HuH-7 (cell line): ENCODE measurements around the gene MRC1.

Experiments
- DNase-seq: peaks from one replicate; pipeline ENCODE4 v3.0.0; 2011; ENCODE audit warnings: low spot score

The MRC1 gene

DNA sequence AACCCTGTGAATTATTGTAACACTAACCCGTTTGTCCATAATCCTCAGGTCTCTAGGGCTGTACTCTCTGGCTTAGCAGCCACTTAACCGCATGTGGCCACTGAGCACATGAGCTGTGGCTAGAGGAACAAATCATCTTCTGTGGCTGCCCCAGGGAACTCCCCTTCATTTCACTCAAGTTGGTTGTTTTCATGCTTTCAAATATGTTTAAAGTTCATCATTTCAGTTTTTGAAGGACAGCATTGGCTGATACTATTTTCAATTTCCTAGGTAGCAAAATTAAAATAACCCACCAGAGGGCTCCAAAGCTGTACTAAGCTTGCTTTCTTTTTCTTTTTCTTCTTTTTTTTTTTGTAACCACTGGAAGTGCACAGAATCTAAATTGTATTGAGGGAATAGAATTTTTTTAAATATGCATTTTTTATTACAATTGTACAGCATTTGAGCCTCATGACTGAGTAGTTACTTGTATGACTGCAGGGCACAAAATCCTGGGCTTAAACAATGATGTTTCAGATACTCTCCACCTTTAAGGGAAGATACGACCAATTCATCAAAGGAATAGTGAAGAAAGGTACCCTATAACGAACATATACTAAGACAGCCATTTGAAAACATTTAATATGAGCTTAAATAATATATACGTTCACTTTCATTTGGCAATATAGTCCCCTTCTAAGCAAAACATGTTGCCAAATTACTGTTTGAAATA is 38.6 kb downstream of the MRC1 start:
- DNase-seq = no peak

GRCh38 chr10:17848646-17849045 is 39.5 kb downstream of the MRC1 start:
- DNase-seq = no peak

DNA sequence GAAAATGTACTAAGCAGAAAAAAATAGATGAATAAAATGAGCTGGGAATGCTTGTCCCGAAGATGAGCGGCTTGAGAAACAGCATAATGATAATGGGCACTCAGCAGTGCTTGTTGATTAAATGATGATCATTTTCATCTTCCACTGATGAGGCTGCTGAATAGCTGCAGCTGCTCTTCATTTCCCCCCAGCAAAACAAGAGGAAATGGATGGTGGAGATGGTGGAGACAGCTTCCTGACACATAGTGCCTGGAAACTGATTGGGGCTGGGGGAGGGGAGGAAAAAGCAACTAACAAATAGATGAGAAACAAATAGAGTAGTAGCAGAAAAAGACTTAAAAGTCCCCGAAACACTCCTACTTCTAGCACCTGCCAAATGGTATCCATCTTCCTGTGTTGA is 41.4 kb downstream of the MRC1 start:
- DNase-seq = no peak

DNA sequence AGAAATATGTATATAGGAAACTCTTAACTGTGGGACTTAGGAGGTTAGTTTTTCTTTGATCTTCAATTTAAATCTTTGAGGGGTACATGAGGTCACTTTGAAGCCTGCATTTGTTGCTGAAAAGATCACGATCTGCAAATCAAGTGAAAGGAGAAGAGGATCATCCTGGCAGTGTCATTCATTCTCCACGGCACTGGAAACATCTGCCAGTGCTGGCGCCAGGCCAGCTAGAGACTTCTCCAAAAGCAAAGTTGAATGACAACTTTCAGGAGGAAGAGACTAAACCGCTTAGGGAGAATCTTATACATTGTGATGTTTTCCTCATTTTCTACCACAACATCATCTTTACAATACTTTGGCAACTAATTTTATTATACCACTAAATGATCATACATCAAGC is 42.5 kb downstream of the MRC1 start:
- DNase-seq = no peak

DNA sequence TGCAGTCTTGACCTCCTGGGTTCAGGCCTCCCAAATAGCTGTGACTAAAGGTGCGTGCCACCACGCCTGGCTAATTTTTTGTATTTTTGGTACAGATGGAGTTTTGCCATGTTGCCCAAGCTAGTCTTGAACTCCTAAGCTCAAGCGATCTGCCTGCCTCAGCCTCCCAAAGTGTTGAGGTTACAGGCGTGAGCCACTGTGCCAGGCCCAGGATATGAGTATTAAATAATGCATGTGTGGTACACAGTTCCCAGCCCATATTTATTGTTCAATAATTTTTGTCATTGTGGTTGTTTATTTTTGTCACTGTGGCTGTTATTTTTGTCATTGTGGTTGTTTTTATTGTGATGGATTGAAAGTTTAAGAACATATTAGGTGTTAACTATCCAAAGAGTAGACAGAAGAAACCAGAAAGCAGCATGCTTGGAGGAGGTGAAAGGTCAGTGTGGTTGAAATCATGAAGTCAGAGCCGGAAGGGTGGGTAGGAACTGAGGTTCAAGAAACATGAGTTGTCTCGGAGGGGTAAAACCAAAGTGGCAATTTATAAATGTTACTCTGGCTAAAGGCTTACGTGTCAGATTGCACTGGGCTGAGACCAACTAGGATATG is 45.0 kb downstream of the MRC1 start:
- no peak for DNase-seq

DNA sequence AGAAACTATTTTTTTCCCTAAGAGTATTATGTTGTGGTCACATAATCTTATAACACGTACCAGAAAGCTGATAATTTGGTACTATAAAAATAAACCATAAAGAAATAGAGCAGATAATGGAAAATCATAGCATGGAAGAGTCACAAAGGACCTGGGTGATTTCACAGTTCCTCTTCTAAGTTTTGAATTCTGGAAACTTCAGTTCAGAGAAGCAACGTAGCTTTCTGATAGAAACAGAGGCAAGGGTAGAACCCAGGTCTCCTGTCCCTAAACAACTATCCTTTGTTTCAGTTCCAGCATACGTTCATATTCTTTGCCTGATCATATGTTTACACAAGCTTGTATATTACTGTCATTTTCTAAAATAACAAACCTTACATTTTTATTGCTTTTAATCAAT is 47.9 kb downstream of the MRC1 start:
- no peak for DNase-seq

DNA sequence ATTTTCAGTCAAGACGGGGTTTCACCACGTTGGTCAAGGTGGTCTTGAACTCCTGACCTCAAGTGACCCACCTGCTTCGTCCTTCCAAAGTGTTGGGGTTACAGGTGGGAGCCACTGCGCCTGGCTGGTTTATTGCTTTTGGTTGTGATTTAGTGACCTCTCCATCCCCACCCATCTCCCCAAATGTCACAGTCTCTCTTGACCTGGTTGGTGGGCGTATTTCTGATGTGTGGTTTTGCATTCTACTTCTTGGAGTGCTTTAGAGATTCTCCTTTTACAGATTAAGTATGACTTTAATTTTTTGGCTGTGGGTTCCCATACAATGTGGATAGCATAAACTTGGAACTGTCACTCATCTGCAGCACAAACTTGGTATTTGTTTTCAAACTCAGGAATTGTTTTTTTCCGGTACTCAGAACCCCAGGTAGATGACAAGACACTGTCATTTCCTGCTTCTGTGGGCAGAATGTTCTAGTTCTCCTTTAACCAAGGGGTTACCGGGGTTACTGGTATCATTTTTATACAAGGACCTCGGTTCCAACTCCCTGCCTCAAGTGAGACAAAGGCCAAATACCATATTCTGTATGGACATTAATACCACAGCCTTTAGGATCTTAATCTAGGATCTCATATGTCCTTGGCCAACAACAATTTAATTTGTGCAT is 50.5 kb downstream of the MRC1 start:
- no peak for DNase-seq

DNA sequence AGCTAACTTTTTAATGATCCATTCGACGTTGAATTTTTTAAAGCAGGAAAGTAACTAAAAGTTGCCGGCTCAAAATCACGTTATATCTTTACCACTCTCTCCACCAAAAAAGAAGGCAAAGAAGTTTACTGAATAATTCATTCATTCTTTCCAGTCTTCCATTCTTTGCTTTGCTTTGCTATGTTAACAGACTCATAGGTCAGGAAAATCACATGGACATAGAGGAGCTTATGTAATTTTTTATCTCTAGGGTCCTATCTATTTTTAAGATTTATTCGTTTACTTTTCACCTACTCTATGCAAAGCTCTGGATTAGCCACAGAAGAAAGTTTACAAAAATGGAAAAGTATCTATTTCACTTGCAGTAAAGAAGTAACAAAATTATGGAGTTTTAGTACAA is 52.6 kb downstream of the MRC1 start:
- DNase-seq = no peak

DNA sequence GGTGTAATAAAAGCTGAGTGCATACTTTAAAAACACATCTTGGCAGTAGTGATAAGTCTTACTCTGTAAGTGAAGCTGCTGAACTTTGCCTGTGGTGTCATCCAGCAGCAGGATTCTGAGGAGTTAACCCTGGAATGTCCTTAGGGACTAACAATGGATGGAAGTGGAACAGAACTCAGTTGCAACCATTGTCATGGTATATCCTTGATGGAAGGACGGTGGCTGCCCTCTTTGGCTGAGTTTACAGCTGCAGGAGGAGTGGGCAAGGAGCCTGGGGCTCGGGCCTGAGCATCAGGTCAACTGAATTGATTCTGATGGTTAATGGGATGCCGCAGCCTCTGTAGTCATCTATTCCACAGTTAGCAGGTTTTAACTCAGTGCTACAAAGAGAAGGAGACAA is 56.2 kb downstream of the MRC1 start:
- DNase-seq = no peak

DNA sequence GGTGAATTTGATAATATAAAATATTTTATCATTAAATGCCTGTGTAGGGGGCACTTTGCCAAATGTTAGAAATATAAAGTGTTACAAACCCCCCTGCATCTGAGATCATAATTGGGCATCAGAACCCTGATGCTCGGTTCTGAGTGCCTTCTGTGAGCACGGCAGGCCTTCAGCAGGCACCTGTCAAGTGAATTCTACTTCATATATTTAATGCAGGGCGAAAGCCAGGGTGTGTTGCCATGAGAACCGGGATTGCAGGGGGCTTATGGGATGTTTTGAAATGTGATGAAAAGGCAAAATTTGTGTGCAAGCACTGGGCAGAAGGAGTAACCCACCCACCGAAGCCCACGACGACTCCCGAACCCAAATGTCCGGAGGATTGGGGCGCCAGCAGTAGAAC is 57.2 kb downstream of the MRC1 start:
- no peak for DNase-seq

DNA sequence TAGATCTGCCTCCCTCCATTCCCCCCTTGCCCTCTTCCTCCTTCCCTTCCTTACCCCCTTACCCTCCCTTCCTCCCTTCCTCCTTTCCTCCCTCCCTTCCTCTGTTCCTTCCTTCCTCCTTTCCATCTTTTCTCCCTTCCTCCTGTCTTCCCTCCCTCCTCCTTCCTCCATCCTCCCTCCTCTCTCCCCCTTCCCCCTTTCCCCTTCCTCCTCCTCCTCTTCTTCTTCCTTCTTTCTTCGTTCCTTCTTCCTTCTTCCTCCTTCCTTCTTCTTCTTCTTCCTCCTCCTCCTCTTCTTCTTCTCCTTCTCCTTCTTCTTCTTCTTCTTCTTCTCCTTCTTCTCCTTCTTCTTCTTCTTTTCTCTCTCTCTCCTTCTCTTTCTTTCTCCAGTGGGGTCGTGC is 57.9 kb downstream of the MRC1 start:
- DNase-seq = no peak

GRCh38 chr10:17871036-17871435 is 61.9 kb downstream of the MRC1 start:
- DNase-seq = no peak

DNA sequence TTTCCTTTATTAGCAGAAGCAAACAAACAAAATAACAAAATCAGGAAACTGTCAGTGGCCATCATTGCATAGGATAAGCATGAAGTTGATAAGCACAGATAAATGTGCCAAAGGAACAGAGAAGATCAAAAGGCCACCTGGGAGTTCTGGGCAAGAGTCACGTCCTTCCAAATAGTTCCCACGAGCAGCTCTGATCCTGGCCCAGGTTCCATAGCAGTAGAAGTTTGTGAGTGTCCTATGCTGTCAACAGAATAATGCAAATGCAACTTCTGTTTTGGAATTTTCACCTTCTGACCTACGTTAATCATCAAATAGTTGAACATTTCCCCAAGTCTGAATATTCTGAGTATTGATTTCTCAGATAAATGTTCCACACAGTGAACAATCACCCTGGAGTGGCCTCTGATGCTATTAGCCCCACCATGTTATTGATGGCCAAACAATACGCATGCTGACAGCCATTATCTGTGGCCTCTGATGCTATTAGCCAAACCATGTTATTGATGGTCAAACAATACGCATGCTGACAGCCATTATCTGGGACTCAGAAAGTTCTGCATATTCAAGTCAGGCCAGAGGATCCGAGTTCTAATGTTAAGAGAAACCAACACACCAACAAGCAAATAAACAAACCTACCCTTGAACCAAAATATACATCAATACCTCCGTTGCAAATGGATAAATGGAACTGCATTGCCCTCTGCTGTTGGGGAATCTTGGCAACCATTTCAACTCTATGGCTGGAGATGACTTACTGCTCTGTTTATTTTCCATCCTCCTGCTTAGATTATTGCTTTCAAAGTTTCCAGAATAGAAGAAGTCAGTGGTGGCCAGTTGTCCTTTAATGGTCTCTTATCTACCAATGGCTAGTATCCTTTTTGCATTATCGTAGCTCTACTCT is 63.3 kb downstream of the MRC1 start:
- no peak for DNase-seq

- DNase-seq = no peak
Observed at GRCh38 chr10:17873946-17874345, 64.8 kb downstream of the MRC1 start.

DNA sequence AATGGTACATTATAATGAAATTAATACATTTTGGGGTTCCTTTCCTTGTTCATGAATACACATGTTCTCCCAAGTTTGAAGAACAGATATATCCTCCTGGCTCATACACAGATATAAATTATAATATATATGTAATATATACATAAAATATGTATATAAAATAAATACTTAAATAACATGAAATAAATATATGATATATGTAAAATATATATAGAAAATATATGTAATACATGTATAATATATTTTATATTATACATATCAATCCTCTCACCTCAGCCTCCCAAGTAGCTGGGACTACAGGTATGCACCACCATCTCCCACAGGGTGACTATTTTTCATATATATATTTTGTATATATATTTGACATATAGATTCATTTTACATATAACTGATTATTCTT is 68.0 kb downstream of the MRC1 start:
- no peak for DNase-seq

DNA sequence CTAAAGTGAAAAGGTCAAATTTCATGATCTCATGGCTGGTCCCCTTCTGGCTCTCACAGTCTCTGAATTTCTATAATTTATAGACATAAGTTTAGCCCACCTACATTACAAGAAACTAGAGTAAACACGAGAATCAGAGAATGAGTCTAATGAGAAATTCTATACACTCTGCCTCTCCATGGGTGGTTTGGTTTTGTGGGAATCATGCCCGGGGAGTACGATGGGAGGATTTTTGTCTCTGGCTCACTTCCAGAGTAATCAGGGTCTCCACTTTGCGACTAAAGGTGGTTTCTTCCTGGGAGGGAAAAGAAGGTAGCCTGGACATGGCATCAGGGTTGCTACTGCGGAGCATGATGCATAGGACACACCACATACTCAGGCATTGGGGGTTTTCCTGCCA is 69.7 kb downstream of the MRC1 start:
- no peak for DNase-seq

DNA sequence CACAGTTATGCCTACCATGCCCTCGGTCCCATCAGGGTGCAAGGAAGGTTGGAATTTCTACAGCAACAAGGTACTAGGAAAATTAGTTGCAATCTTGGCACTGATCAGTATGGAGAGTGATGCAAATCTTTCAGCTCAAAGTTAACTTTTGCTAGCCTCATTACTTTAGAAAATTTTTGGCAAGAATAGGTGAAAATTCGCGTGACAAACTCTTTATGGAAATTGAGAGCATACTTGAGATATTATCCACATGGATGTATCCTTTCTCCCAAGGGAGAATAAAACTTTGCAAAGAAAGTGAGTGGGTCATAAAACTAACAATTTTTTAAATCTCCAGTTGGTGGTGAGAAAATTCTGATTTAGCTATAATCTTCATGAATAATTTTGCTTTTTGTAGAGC is 71.5 kb downstream of the MRC1 start:
- DNase-seq = no peak

DNA sequence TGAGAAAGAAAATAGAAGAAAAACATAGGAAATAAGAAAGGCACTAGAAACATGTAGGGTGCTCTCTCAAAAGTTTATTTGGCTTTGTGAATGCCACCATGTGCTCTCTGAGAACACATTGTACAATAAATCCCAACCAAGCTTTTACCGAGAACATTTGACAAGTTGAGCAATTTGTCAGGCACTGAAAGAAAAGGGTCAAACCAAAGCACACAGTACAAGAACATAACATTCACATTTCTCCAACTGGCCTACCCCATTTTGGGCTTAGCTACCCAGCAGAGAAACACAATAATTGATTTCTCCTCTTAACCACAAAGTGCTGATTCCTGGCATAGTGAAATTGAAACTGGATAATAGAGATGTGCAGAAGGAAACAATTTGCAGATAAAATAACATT is 73.4 kb downstream of the MRC1 start:
- DNase-seq = no peak

DNA sequence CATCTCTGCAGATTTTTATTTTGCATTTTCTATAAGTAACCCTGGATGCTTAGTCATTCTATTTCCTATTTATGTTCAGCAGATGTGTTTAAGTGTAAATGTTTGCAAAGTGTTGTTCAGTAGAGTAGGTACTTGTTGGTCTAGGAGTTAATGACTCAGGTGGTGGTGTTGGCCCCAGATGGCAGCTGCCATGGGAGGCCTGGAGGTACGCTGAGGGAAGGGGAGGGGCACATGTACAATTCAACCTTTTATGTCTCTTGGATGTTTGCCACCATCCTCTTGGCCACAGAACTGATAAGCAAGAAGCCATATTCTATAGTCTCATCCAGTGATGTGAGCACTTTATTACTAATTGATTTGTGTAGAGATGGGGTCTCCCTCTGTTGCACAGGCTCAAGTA is 74.5 kb downstream of the MRC1 start:
- DNase-seq = no peak

- no peak for DNase-seq
Observed at GRCh38 chr10:17888189-17888588, 79.0 kb downstream of the MRC1 start.

GRCh38 chr10:17891435-17891834 is 82.3 kb downstream of the MRC1 start:
- no peak for DNase-seq

DNA sequence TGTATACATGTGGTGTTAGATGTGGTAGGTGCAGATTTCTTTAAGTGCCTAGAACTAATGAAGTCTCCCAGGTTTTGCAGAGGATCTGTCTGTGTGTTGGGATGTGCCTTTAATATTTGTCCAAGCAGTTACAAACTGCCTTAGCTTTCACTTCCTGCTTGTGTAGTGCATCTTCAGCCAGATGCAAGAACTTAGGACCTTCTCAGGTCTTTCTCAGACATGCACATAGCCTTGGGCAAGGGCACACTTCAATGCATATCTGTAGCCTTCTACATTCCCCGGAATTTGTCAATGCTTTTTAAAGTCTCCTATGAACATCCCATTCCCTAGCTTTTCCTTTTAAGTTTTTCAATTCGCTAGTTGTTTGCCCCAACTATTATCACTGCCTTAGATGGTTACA is 95.4 kb downstream of the MRC1 start:
- no peak for DNase-seq

DNA sequence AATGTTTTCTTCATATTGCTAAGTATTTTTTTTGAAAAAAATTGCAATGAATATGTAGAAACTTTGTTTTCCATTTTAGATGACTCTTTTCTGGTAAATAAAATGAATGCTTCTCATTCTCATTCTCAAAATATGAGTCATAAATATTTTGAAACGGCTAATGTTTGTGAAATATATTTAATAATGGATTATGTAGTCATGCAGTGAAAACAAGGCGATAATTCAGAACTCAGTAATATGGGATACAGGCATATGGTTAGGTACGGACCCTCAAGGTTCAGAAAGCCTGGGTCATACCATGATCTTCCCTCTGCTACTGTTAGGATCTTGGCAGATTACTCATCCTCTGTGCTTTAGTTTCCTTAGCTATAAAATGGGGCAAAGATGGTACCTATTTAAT is 96.3 kb downstream of the MRC1 start:
- DNase-seq = no peak
